HepG2 (cell line): ENCODE measurements around the gene FN1. TPM values are rescaled to one million over a fixed set of nuclear protein-coding genes. Genes with fewer than 3 reads are reported as not detected.

Experiments
- ARNT2 ChIP-seq: sonication (generic); formaldehyde crosslinking; IDR thresholded peaks from 2 replicates; pipeline ENCODE4 v1.8.0; 2022; ENCODE audit warnings: mild to moderate bottlenecking, low read depth, missing genetic modification reagents, moderate library complexity
- CBX1 ChIP-seq: IDR thresholded peaks from one replicate; pipeline ENCODE4 v1.6.1; 2016; ENCODE audit warnings: antibody characterized with exemption, low read depth
- CCAR2 ChIP-seq: fragments of 200-400 bp; formaldehyde crosslinking; optimal IDR thresholded peaks from 2 replicates; pipeline ENCODE3; 2018; ENCODE audit warnings: low read depth, mild to moderate bottlenecking, low read length, moderate library complexity
- CREB3 ChIP-seq: sonication (generic); formaldehyde crosslinking; IDR thresholded peaks from 2 replicates; pipeline ENCODE4 v1.5.0; 2020; ENCODE audit warnings: missing genetic modification reagents
- DR1 ChIP-seq: sonication (generic); formaldehyde crosslinking; IDR thresholded peaks from 2 replicates; pipeline ENCODE4 v1.8.0; 2021; ENCODE audit warnings: mild to moderate bottlenecking, missing genetic modification reagents, inconsistent platforms
- E2F1 ChIP-seq: sonication (generic); formaldehyde crosslinking; IDR thresholded peaks from 2 replicates; pipeline ENCODE4 v1.5.0; 2020; ENCODE audit warnings: missing genetic modification reagents
- ETV6 ChIP-seq: sonication (generic); formaldehyde crosslinking; conservative IDR thresholded peaks from 2 replicates; pipeline ENCODE4 v1.4.0; 2020; ENCODE audit warnings: missing genetic modification reagents
- FLYWCH1 ChIP-seq: sonication (generic); formaldehyde crosslinking; IDR thresholded peaks from 2 replicates; pipeline ENCODE4 v1.8.1; 2023; ENCODE audit warnings: mild to moderate bottlenecking, missing genetic modification reagents
- HNF1B ChIP-seq: sonication (generic); formaldehyde crosslinking; IDR thresholded peaks from 2 replicates; pipeline ENCODE4 v1.5.1; 2020; ENCODE audit warnings: mild to moderate bottlenecking, moderate library complexity, missing genetic modification reagents
- HOXD1 ChIP-seq: sonication (generic); formaldehyde crosslinking; IDR thresholded peaks from 2 replicates; pipeline ENCODE4 v1.5.0; 2020; ENCODE audit warnings: missing genetic modification reagents
- JUND ChIP-seq: sonication (generic); formaldehyde crosslinking; IDR thresholded peaks from 2 replicates; pipeline ENCODE4 v1.8.0; 2022; ENCODE audit warnings: mild to moderate bottlenecking, missing genetic modification reagents
- KLF12 ChIP-seq: sonication (generic); formaldehyde crosslinking; IDR thresholded peaks from 2 replicates; pipeline ENCODE4 v1.4.0; 2020; ENCODE audit warnings: missing genetic modification reagents, borderline replicate concordance
- MAF1 ChIP-seq: sonication (generic); formaldehyde crosslinking; IDR thresholded peaks from 2 replicates; pipeline ENCODE4 v1.5.0; 2020; ENCODE audit warnings: missing genetic modification reagents, borderline replicate concordance
- MBD4 ChIP-seq: IDR thresholded peaks from 2 replicates; pipeline ENCODE4 v1.6.1; 2012; ENCODE audit warnings: low read length, inconsistent platforms, borderline replicate concordance
- NAIF1 ChIP-seq: sonication (generic); formaldehyde crosslinking; IDR thresholded peaks from 2 replicates; pipeline ENCODE4 v1.5.0; 2020; ENCODE audit warnings: mild to moderate bottlenecking, missing genetic modification reagents, borderline replicate concordance
- NRL ChIP-seq: sonication (generic); formaldehyde crosslinking; IDR thresholded peaks from 2 replicates; pipeline ENCODE4 v1.5.0; 2020; ENCODE audit warnings: missing genetic modification reagents, mild to moderate bottlenecking, moderate library complexity, borderline replicate concordance
- RARA ChIP-seq: IDR thresholded peaks from 2 replicates; pipeline ENCODE4 v1.6.1; 2016; ENCODE audit warnings: missing genetic modification reagents, missing compliant biosample characterization
- RNF219 ChIP-seq: sonication (generic); formaldehyde crosslinking; IDR thresholded peaks from 2 replicates; pipeline ENCODE4 v1.5.0; 2020; ENCODE audit warnings: mild to moderate bottlenecking, missing genetic modification reagents
- TBP ChIP-seq: sonication (generic); formaldehyde crosslinking; IDR thresholded peaks from 2 replicates; pipeline ENCODE4 v1.5.0; 2020; ENCODE audit warnings: missing genetic modification reagents
- ZFP37 ChIP-seq: sonication (generic); formaldehyde crosslinking; IDR thresholded peaks from 2 replicates; pipeline ENCODE4 v1.4.0; 2020; ENCODE audit warnings: missing genetic modification reagents, borderline replicate concordance
- ZNF263 ChIP-seq: sonication (generic); formaldehyde crosslinking; IDR thresholded peaks from 2 replicates; pipeline ENCODE4 v1.4.0; 2020; ENCODE audit warnings: missing genetic modification reagents
- ZNF350 ChIP-seq: sonication (generic); formaldehyde crosslinking; IDR thresholded peaks from 2 replicates; pipeline ENCODE4 v1.4.0; 2020; ENCODE audit warnings: mild to moderate bottlenecking, low read depth, missing genetic modification reagents, borderline replicate concordance
- ZNF432 ChIP-seq: sonication (generic); formaldehyde crosslinking; IDR thresholded peaks from 2 replicates; pipeline ENCODE4 v1.5.0; 2020; ENCODE audit warnings: missing genetic modification reagents, mild to moderate bottlenecking, borderline replicate concordance
- ZNF484 ChIP-seq: sonication (generic); formaldehyde crosslinking; IDR thresholded peaks from 2 replicates; pipeline ENCODE4 v1.5.1; 2020; ENCODE audit warnings: mild to moderate bottlenecking, low read depth, missing genetic modification reagents, borderline replicate concordance
- ZNF580 ChIP-seq: IDR thresholded peaks from 2 replicates; pipeline ENCODE4 v1.6.1; 2016; ENCODE audit warnings: low read depth, borderline replicate concordance
- polyA plus RNA-seq, 8 experiments: library from polyadenylated mRNA; depleted of rRNA in 3 of 8; stranded (reverse) in 7 of 8; unstranded in 1 of 8; fragments of >200 nt; fragmentation: Illumina TruSeq in 4 of 8; extraction: Trizol in 4 of 8; gene quantifications; 2 replicates each; pipeline versions ENCODE4 v1.2.1 to v1.2.3, GENCODE V29; 2011 to 2016; ENCODE audit warnings: low read depth in 4 of 8, missing spikeins in 1 of 8, mixed read lengths in 1 of 8; ENCODE audit not compliant: insufficient read depth in 1 of 8
- total RNA-seq, 5 experiments: library from RNA; depleted of rRNA; stranded (reverse); fragments of >200 nt; fragmentation: Illumina TruSeq; extraction: Trizol; gene quantifications; 2 replicates each; pipeline ENCODE4 v1.2.3, GENCODE V29; 2016; ENCODE audit warnings: low read depth in 1 of 5

Gene FN1
- total and polyA plus RNA-seq, 2 of the 13 experiments (the other 11 are each of a cell fraction or from before 2014, with no cell fraction given): 1,847 to 6,471 TPM

- TF ChIP-seq CBX1: peak; percentile 75
- no peak for TF ChIP-seq HNF1B
- no peak for TF ChIP-seq ZNF484 (CRISPR knock-in tag)
- no peak for TF ChIP-seq ETV6 (CRISPR knock-in tag)
- TF ChIP-seq DR1 (CRISPR knock-in tag): no peak
- peak; percentile 24; the same call in 1 of the 2 replicates for TF ChIP-seq MBD4
- no peak for TF ChIP-seq ZFP37 (CRISPR knock-in tag)
- TF ChIP-seq JUND (CRISPR knock-in tag): no peak
- no peak for TF ChIP-seq FLYWCH1 (CRISPR knock-in tag)
- 0 out of 2 replicates have a peak, but pooled peaks have one; percentile 22 for TF ChIP-seq ZNF580 (CRISPR knock-in tag)
- TF ChIP-seq ZNF263 (CRISPR knock-in tag): 0 out of 2 replicates have a peak, but pooled peaks have one; percentile 22
- TF ChIP-seq CREB3 (CRISPR knock-in tag): no peak
- TF ChIP-seq NRL (CRISPR knock-in tag): no peak
- no peak for TF ChIP-seq MAF1 (CRISPR knock-in tag)
- TF ChIP-seq RARA (CRISPR knock-in tag): no peak
- no peak for TF ChIP-seq HOXD1 (CRISPR knock-in tag)
- TF ChIP-seq E2F1 (CRISPR knock-in tag): no peak
- TF ChIP-seq CCAR2: no peak
- 0 out of 2 replicates have a peak, but pooled peaks have one; percentile 15 for TF ChIP-seq KLF12 (CRISPR knock-in tag)
- TF ChIP-seq NAIF1: no peak
- TF ChIP-seq TBP (CRISPR knock-in tag): no peak
- TF ChIP-seq ARNT2: 0 out of 2 replicates have a peak, but pooled peaks have one; percentile 5
- no peak for TF ChIP-seq ZNF432
- TF ChIP-seq ZNF350: no peak
- TF ChIP-seq RNF219 (CRISPR knock-in tag): no peak
Observed at GRCh38 chr2:215425021-215425782, 10.7 kb downstream of the FN1 start (continued).
